NB4 (cell line): Measurements from ENCODE around the gene CDKN2D.
"Not testable (repeated sequence)": the region's sequence is repeated elsewhere in the genome, so short reads cannot be mapped to it uniquely, and the experiment has no call there.

ENCODE experiments used
- DNase-seq: peaks from one replicate; pipeline ENCODE4 v3.0.0; 2010; ENCODE audit warnings: low read depth
- H3K4me3 ChIP-seq: one replicate; pipeline ENCODE4 v1.5.1; 2011; ENCODE audit warnings: mild to moderate bottlenecking, low read depth, low read length, moderate library complexity
- MYC ChIP-seq: IDR thresholded peaks from 2 replicates; pipeline ENCODE4 v1.6.1; 2011; ENCODE audit warnings: low read depth, low read length
- POLR2A ChIP-seq: IDR thresholded peaks from 2 replicates; pipeline ENCODE4 v1.6.1; 2011; ENCODE audit warnings: mild to moderate bottlenecking; ENCODE audit not compliant: insufficient read length; ENCODE audit errors: extremely low read depth
- TF ChIP-seq, protein P1 (sequence below): IDR thresholded peaks from one replicate; pipeline ENCODE4 v1.5.1; 2012; ENCODE audit warnings: low read depth, low read length
- TF ChIP-seq, protein P2 (sequence below): IDR thresholded peaks from 2 replicates; pipeline ENCODE4 v1.6.1; 2011; ENCODE audit warnings: low read depth, low read length

Gene CDKN2D

DNA sequence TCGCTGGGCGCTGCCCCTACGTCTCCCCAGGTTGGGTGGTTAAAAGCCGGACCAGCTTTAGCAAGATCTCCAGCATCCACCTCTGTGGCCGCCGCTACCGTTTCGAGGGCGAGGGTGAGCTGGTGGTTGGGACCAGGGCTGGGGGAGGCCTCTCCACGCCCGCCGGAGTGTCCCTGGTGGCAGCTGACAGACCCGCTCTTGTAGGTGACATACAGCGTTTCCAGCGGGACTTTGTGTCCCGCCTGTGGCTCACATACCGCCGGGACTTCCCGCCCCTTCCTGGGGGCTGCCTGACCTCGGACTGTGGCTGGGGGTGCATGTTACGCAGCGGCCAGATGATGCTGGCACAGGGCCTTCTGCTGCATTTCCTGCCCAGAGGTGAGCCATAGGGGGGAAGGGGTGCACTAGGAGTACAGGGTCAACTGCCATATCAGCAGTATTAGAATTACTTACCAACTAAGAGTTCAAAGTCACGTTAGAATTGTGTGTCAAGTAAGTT lies 24.0 kb downstream of the CDKN2D start:
- peak; percentile 58 for DNase-seq
- H3K4me3 ChIP-seq: peak overlapping the region; percentile 91
- TF ChIP-seq, protein P1, sequence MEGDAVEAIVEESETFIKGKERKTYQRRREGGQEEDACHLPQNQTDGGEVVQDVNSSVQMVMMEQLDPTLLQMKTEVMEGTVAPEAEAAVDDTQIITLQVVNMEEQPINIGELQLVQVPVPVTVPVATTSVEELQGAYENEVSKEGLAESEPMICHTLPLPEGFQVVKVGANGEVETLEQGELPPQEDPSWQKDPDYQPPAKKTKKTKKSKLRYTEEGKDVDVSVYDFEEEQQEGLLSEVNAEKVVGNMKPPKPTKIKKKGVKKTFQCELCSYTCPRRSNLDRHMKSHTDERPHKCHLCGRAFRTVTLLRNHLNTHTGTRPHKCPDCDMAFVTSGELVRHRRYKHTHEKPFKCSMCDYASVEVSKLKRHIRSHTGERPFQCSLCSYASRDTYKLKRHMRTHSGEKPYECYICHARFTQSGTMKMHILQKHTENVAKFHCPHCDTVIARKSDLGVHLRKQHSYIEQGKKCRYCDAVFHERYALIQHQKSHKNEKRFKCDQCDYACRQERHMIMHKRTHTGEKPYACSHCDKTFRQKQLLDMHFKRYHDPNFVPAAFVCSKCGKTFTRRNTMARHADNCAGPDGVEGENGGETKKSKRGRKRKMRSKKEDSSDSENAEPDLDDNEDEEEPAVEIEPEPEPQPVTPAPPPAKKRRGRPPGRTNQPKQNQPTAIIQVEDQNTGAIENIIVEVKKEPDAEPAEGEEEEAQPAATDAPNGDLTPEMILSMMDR: no peak

DNA sequence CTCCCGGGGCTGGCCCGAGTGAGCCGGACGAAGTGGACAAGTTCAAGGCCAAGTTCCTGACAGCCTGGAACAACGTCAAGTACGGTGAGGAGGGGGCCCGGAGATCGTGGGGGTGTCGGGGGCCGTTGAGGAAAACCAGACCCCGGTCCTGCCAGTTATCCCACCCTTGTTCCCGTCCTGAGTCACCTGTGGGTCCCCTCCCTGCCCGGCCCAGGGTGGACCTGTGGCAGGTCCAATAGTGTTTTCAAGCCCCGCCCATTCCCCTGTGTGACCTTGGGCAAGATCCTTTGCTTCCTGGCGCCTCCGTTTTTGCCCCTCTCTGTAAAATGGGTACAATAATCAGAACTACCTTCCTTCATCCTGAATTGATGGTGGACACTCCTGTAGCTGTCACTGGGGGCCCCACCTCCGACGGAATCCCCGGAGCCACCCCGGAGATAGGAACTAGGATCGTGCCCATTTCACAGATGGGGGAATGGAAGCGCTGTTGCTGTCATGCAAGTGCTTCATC lies 24.5 kb downstream of the CDKN2D start:
- TF ChIP-seq, protein P1: no peak
- TF ChIP-seq MYC (peak; percentile 29; the same call in 1 of the 2 replicates), POLR2A (no peak)
- peak; percentile 65 for DNase-seq
- peak overlapping the region; percentile 91 for H3K4me3 ChIP-seq

DNA sequence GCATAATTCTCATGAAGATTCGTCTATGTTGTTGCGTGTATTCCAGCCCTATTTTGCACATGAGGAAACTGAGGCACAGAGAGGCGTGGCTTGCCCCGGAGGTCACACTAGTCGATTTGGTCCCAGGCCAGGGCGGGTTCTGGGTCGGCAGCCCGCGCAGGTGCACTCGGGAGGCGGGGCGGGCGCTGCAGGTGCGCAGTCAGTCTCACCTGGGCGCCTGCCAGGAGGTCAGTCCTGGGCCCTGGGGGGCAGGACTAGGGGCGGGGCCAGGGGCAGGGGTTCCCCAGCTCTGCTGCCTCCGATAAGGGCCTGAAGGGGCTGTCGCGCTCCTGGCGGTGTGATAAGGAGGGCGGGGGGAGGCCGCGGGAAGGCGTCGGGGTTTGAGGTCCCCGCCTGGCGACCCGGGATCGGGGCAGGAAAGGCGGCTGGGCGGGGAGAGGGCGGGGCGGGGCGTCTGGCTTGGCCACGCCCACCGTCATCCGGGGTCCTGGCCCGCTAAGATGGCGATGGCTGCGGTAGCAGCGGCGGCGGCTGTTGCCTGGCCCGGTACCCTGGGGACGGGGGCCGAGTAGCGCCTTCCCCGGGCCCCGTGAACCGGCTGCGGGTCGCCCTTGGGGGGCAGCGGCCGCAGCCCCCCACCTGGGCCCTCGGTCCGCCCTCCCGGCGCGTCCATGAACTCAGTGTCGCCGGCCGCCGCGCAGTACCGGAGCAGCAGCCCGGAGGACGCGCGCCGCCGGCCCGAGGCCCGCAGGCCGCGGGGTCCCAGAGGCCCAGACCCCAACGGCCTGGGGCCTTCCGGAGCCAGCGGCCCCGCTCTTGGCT lies 25.1 kb downstream of the CDKN2D start, which contains the start of gene ATG4D:
Gene ATG4D, plus strand, starts transcription at position 485 of the 822 bp plus-strand sequence. Its CDS starts 187 bp downstream, at position 672.
- peak; percentile 96 for DNase-seq
- peak within 1 kb of the TSS; percentile 91 for H3K4me3 ChIP-seq
- TF ChIP-seq, protein P1: no peak
- peak; percentile 98 for TF ChIP-seq POLR2A

DNA sequence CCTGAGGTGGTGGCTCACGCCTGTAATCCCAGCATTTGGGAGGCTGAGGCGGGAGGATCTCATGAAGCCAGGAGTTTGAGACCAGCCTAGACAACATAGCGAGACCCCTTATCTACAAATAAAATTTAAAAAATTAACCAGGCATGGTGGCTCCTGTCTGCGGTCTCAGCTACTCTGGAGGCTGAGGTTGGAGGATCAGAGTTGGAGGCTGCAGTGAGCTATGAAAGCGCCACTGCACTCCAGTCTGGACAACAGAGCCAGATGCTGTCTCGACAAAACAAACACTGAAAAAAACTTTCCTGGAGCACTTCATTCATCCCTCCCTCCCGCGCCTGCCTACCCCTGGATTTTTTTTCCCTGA lies 25.7 kb downstream of the CDKN2D start:
- peak; percentile 37 for DNase-seq
- TF ChIP-seq, protein P1: no peak
- TF ChIP-seq, protein P2, sequence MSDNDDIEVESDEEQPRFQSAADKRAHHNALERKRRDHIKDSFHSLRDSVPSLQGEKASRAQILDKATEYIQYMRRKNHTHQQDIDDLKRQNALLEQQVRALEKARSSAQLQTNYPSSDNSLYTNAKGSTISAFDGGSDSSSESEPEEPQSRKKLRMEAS: no peak
- no peak for TF ChIP-seq POLR2A
- no peak for TF ChIP-seq MYC
- H3K4me3 ChIP-seq: peak overlapping the region; percentile 40

DNA sequence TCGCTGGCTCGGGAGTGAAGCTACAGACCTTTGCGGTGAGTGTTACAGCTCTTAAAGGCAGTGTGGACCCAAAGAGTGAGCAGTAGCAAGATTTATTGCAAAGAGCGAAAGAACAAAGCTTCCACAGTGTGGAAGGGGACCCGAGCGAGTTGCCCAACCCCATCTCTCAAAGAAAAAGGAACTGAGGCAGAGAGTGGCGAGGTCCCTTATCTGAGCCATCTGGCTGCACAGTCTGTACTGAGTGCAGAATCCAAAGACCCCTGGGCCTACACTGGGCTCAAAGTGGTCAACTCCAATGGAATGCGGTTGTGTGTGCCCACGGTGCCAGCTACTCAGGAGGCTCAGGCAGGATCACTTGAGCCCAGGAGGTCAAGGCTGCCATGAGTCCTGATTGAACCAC lies 29.8 kb downstream of the CDKN2D start:
- TF ChIP-seq MYC: 0 out of 2 replicates have a peak, but pooled peaks have one; percentile 9
- H3K4me3 ChIP-seq: not testable (repeated sequence)

DNA sequence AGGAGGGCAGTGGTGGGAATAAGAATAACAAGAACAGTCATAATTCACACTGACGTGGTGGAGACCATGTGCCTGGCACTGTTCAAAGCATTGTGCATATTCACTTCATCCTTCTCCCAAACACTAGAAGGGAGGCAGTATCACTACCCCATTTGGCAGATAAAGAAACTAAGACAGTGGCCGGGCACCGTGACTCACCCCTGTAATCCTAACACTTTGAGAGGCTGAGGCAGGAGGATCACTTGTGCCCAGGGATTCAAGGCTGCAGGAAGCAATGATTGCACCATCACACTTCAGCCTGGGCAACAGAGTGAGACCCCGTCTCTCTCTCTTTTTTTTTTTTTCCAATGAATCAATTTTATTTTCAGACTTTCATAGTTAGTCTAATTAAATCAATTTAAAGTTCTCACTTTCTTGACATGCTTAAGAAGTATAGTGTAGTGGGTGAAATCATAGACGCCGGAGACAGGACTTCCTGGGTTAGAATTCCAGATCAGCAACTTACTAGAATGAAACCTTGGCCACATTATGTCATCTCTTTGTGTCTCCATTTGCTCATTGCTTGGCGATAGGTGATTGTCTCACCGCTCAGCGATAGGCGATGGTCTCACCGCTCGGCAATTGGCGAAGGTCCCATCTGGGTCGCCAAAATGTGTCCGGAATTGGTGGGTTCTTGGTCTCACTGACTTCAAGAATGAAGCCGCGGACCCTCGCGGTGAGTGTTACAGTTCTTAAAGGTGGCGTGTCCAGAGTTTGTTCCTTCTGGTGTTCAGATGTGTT lies 30.4 kb downstream of the CDKN2D start:
- TF ChIP-seq, protein P2: no peak
- TF ChIP-seq MYC: no peak
- TF ChIP-seq, protein P1: no peak
- H3K4me3 ChIP-seq: no peak overlapping the region
- DNase-seq: no peak

More for the DNA sequence above, 29.8 kb downstream of the CDKN2D start:
- peak; percentile 68 for DNase-seq
